HEK293T (cell line): ENCODE measurements around the gene TCF3.

Source experiments
- CTBP1 ChIP-seq: fragments of 450-650 bp; IDR thresholded peaks from 2 replicates; pipeline ENCODE4 v1.6.1; 2016; ENCODE audit warnings: borderline replicate concordance
- FOXA1 ChIP-seq: fragments of 450-650 bp; IDR thresholded peaks from 2 replicates; pipeline ENCODE4 v1.6.1; 2016; ENCODE audit warnings: mild to moderate bottlenecking
- FOXK2 ChIP-seq: fragments of 450-650 bp; IDR thresholded peaks from 2 replicates; pipeline ENCODE4 v1.6.1; 2016; ENCODE audit warnings: mild to moderate bottlenecking
- FOXM1 ChIP-seq: fragments of 450-650 bp; IDR thresholded peaks from 2 replicates; pipeline ENCODE4 v1.6.1; 2017; ENCODE audit warnings: mild to moderate bottlenecking, borderline replicate concordance
- LEF1 ChIP-seq: fragments of 450-650 bp; IDR thresholded peaks from 2 replicates; pipeline ENCODE4 v1.6.1; 2017; ENCODE audit warnings: mild to moderate bottlenecking, borderline replicate concordance
- SP1 ChIP-seq: fragments of 450-650 bp; IDR thresholded peaks from 2 replicates; pipeline ENCODE4 v1.6.1; 2017
- TARDBP ChIP-seq: fragments of 450-650 bp; IDR thresholded peaks from 2 replicates; pipeline ENCODE4 v1.6.1; 2016
- ZNF384 ChIP-seq: fragments of 450-650 bp; IDR thresholded peaks from 2 replicates; pipeline ENCODE4 v1.6.1; 2016

- TF ChIP-seq CTBP1 (no peak), LEF1 (no peak), SP1 (no peak), FOXM1 (no peak), TARDBP (no peak), FOXA1 (no peak), FOXK2 (no peak), ZNF384 (no peak)
Observed at GRCh38 chr19:1620502-1620901, 31.9 kb downstream of the TCF3 start.
